Neural progenitor cell (in vitro differentiated cells): ENCODE results near the gene B4GALT5. TPM values are rescaled to one million over a fixed set of nuclear protein-coding genes. Genes with fewer than 3 reads are reported as not detected.
"Not testable (repeated sequence)": the region's sequence is repeated elsewhere in the genome, so short reads cannot be mapped to it uniquely, and the experiment has no call there.

Experiments used
- DNase-seq: peaks from one replicate; pipeline ENCODE4 v3.0.0-alpha.2; 2016; ENCODE audit warnings: low spot score
- H2AFZ ChIP-seq: fragments of 200-600 bp; sonication (generic); replicated peaks from 2 replicates; pipeline ENCODE4 v1.6.1; 2016; ENCODE audit warnings: antibody characterized with exemption
- H3F3A ChIP-seq: fragments of 200-600 bp; sonication (generic); 2 replicates; pipeline ENCODE4 v1.6.1; 2016; ENCODE audit warnings: antibody characterized with exemption, low read depth
- H3K27ac ChIP-seq: fragments of 200-600 bp; sonication (generic); 2 replicates; pipeline ENCODE4 v1.5.1; 2016; ENCODE audit warnings: mild to moderate bottlenecking
- H3K27me3 ChIP-seq: fragments of 200-600 bp; sonication (generic); 2 replicates; pipeline ENCODE4 v1.6.1; 2016; ENCODE audit warnings: mild to moderate bottlenecking, moderate library complexity
- H3K36me3 ChIP-seq: fragments of 200-600 bp; sonication (generic); 2 replicates; pipeline ENCODE4 v1.5.1; 2016
- H3K4me1 ChIP-seq: fragments of 200-600 bp; sonication (generic); 2 replicates; pipeline ENCODE4 v1.6.1; 2016; ENCODE audit warnings: mixed run types
- H3K4me2 ChIP-seq: fragments of 200-600 bp; sonication (generic); 2 replicates; pipeline ENCODE4 v1.6.1; 2016
- H3K4me3 ChIP-seq: fragments of 200-600 bp; sonication (generic); 2 replicates; pipeline ENCODE4 v1.5.1; 2016
- H3K79me2 ChIP-seq: fragments of 200-600 bp; sonication (generic); 2 replicates; pipeline ENCODE4 v1.6.1; 2016; ENCODE audit warnings: low read depth
- H3K9ac ChIP-seq: fragments of 200-600 bp; sonication (generic); 2 replicates; pipeline ENCODE4 v1.6.1; 2016
- H3K9me3 ChIP-seq: fragments of 200-600 bp; sonication (generic); 2 replicates; pipeline ENCODE4 v1.5.1; 2016; ENCODE audit warnings: low read depth
- H4K20me1 ChIP-seq: fragments of 200-600 bp; sonication (generic); 2 replicates; pipeline ENCODE4 v1.6.1; 2016; ENCODE audit warnings: low read depth
- H3K27ac Mint-ChIP-seq: 3 replicates; pipeline ENCODE4 v1.8.0; 2021; ENCODE audit warnings: mixed read lengths
- H3K27me3 Mint-ChIP-seq: 2 replicates; pipeline ENCODE4 v1.8.0; 2022; ENCODE audit warnings: low read depth, mild to moderate bottlenecking, inconsistent platforms, moderate library complexity, mixed read lengths; ENCODE audit not compliant: insufficient read depth
- H3K36me3 Mint-ChIP-seq: 3 replicates; pipeline ENCODE4 v1.8.0; 2021; ENCODE audit warnings: mixed read lengths
- H3K4me1 Mint-ChIP-seq: 3 replicates; pipeline ENCODE4 v1.8.0; 2021; ENCODE audit warnings: mixed read lengths
- H3K4me3 Mint-ChIP-seq: 3 replicates; pipeline ENCODE4 v1.8.0; 2021; ENCODE audit warnings: mild to moderate bottlenecking, moderate library complexity, mixed read lengths
- H3K9me3 Mint-ChIP-seq: 3 replicates; pipeline ENCODE4 v1.8.0; 2020; ENCODE audit warnings: mixed read lengths
- EZH2 ChIP-seq: fragments of 200-600 bp; sonication (generic); IDR thresholded peaks from 2 replicates; pipeline ENCODE4 v1.6.1; 2017; ENCODE audit warnings: antibody characterized with exemption, mild to moderate bottlenecking, moderate library complexity
- EZH2phosphoT487 ChIP-seq: fragments of 200-600 bp; sonication (generic); IDR thresholded peaks from 2 replicates; pipeline ENCODE4 v1.6.1; 2017; ENCODE audit warnings: antibody characterized with exemption
- total RNA-seq: library from RNA; depleted of rRNA; stranded (reverse); fragments of >200 nt; gene quantifications from 2 replicates; pipeline ENCODE4 v1.2.3, GENCODE V29; 2015; ENCODE audit warnings: low replicate concordance
- TF ChIP-seq, protein P1 (sequence below): fragments of 200-600 bp; sonication (generic); IDR thresholded peaks from 2 replicates; pipeline ENCODE4 v1.5.1; 2017; ENCODE audit warnings: antibody characterized with exemption, mild to moderate bottlenecking

B4GALT5 gene
- total RNA-seq, 1 donor from 2014 or later, result 60.1 TPM

DNA sequence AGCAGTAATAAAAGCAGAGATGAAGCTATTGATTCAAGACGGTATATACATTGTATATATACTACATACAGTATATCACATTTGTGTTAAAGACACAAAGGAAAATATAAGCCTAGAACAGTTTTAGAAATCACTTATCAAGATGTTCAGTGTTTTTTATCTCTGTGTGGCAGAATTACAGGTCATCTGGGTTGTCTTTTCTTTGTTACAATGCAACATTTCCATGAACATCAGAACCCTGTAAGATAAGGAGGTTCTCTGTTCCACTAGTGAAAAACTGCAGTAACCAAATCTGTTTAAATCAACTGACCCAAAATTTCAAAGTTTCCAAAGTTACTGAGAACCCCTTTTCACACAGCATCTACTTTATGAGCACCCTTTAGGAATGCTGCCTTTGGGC lies 42.2 kb downstream of the B4GALT5 start:
- no peak overlapping the region for H3K27ac ChIP-seq
- H3K4me3 ChIP-seq, result no peak overlapping the region
- no peaks in the 10 kb centered on the region for H3K9me3 ChIP-seq
- H3K9ac ChIP-seq, result no peak overlapping the region
- peaks cover 2% of the 10 kb centered on the region for H3K27me3 Mint-ChIP-seq
- H3K27me3 ChIP-seq, result no peaks in the 10 kb centered on the region
- H3F3A ChIP-seq, result peaks cover 14% of the 10 kb centered on the region
- TF ChIP-seq EZH2phosphoT487, result no peak
- no peak for TF ChIP-seq EZH2
- TF ChIP-seq, protein P1, sequence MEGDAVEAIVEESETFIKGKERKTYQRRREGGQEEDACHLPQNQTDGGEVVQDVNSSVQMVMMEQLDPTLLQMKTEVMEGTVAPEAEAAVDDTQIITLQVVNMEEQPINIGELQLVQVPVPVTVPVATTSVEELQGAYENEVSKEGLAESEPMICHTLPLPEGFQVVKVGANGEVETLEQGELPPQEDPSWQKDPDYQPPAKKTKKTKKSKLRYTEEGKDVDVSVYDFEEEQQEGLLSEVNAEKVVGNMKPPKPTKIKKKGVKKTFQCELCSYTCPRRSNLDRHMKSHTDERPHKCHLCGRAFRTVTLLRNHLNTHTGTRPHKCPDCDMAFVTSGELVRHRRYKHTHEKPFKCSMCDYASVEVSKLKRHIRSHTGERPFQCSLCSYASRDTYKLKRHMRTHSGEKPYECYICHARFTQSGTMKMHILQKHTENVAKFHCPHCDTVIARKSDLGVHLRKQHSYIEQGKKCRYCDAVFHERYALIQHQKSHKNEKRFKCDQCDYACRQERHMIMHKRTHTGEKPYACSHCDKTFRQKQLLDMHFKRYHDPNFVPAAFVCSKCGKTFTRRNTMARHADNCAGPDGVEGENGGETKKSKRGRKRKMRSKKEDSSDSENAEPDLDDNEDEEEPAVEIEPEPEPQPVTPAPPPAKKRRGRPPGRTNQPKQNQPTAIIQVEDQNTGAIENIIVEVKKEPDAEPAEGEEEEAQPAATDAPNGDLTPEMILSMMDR, result no peak
- no peaks in the 10 kb centered on the region for H3K36me3 ChIP-seq
- no peak overlapping the region for H2AFZ ChIP-seq
- H3K9me3 Mint-ChIP-seq, result no peaks in the 10 kb centered on the region
- peaks cover 62% of the 10 kb centered on the region for H3K4me1 Mint-ChIP-seq
- H3K36me3 Mint-ChIP-seq, result peaks cover 6% of the 10 kb centered on the region
- no peak for DNase-seq
- H3K79me2 ChIP-seq, result peaks cover 100% of the 10 kb centered on the region
- H3K4me3 Mint-ChIP-seq, result no peak overlapping the region
- H3K27ac Mint-ChIP-seq, result no peak overlapping the region
- no peak overlapping the region for H3K4me2 ChIP-seq
- H4K20me1 ChIP-seq, result peaks cover 100% of the 10 kb centered on the region
- peaks cover 33% of the 10 kb centered on the region for H3K4me1 ChIP-seq

DNA sequence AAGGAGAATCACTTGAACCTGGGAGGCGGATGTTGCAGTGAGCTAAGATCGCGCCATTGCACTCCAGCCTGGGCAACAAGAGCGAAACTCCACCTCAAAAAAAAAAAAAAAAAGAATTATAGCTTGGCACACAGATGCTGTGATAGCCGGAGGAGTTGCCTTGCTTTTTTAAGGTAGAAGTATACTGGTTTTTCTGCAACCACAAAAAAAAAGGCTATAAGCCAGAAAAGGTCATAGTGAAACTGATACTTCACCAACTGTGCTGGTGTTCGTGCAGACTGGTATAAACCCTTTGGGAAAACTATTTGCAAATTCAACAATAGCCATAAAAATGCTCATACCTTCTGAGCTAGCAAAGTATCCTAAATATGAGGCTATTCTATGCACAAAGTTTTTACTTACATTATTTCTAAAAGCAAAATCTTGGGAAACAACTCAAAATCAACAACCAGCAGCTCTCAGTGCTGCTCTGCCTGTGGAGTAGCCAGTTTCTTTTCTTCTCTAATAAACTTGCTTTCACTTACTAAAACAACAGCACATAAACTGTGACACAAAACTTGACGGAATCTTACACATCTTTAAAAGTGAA lies 44.0 kb downstream of the B4GALT5 start:
- H3K36me3 ChIP-seq, result no peaks in the 10 kb centered on the region
- no peak overlapping the region for H3K27ac ChIP-seq
- no peak for DNase-seq
- H4K20me1 ChIP-seq, result peaks cover 100% of the 10 kb centered on the region
- no peak overlapping the region for H3K4me2 ChIP-seq
- H3K4me1 ChIP-seq, result peaks cover 17% of the 10 kb centered on the region
- peaks cover 14% of the 10 kb centered on the region for H3F3A ChIP-seq
- no peaks in the 10 kb centered on the region for H3K9me3 ChIP-seq
- Mint-ChIP-seq H3K4me1 (peaks cover 58% of the 10 kb centered on the region), H3K27ac (no peak overlapping the region), H3K4me3 (no peak overlapping the region), H3K36me3 (peaks cover 5% of the 10 kb centered on the region), H3K9me3 (no peaks in the 10 kb centered on the region), H3K27me3 (peaks cover 2% of the 10 kb centered on the region)
- no peak overlapping the region for H3K9ac ChIP-seq
- H3K79me2 ChIP-seq, result peaks cover 100% of the 10 kb centered on the region
- H2AFZ ChIP-seq, result no peak overlapping the region
- H3K4me3 ChIP-seq, result no peak overlapping the region
- no peak for TF ChIP-seq EZH2phosphoT487
- no peak for TF ChIP-seq EZH2
- TF ChIP-seq, protein P1, result no peak
- no peaks in the 10 kb centered on the region for H3K27me3 ChIP-seq

DNA sequence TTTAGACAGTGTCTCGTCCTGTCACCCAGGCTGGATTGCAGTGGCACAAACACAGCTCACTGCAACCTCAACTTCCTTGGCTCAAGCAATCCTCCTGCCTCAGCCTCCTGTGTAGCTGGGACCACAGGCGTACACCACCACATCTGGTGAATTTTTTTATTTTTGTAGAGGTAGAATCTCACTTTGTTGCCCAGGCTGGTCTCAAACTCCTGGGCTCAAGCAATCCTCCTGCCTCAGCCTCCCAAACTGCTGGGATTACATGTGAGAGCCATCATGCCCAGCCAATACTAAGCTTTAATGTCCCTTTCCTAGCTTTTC lies 44.8 kb downstream of the B4GALT5 start:
- not testable (repeated sequence) for H3K27me3 ChIP-seq, DNase-seq, H3K36me3 ChIP-seq, H3K36me3 Mint-ChIP-seq, H3K9ac ChIP-seq, H2AFZ ChIP-seq, H3K4me2 ChIP-seq, H3K27ac ChIP-seq, H3K9me3 Mint-ChIP-seq, H3K9me3 ChIP-seq, H3K27me3 Mint-ChIP-seq, H3K4me3 ChIP-seq
- Mint-ChIP-seq H3K4me1 (peaks cover 58% of the 10 kb centered on the region), H3K27ac (peak overlapping the region; percentile 31), H3K4me3 (peak overlapping the region; percentile 47)
- peaks cover 15% of the 10 kb centered on the region for H3K4me1 ChIP-seq
- H3K79me2 ChIP-seq, result peaks cover 100% of the 10 kb centered on the region
- peaks cover 11% of the 10 kb centered on the region for H3F3A ChIP-seq
- peaks cover 100% of the 10 kb centered on the region for H4K20me1 ChIP-seq

DNA sequence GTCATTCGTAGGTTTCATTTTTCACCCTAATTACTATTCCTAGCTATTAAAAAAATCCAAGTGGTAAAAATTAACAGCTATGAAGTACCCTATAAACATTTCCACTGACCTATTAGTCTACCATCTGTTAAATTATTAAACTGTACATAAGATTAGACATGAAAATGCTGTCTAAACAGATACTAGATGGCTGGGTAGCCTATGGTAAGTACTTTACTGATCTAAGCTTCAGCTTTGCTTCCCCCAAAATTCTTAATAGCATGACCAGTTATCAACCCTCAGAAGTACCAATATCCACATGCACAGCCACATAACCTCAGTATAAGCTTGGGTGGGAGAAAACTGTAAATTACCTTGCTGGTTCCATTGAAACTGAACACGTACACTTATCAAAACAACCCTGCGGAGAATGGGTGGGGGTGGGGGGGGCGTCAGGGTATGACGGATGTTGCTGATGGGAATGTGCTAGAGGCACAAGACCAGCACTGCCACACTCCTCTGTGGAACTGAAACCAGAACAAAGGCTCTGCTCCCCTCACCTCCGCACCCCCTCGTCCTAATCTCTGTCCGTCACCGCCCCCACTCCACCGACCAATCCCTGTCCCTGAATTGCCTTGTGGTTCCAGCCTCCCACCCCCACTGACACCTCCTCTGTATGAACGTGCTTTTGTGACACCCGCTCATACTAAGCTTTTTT lies 45.3 kb downstream of the B4GALT5 start:
- Histone ChIP-seq H3K9ac (no peak overlapping the region), H2AFZ (no peak overlapping the region), H3K9me3 (no peaks in the 10 kb centered on the region), H3K79me2 (peaks cover 100% of the 10 kb centered on the region), H3K27ac (no peak overlapping the region), H4K20me1 (peaks cover 98% of the 10 kb centered on the region), H3K4me1 (peaks cover 16% of the 10 kb centered on the region), H3K27me3 (no peaks in the 10 kb centered on the region), H3K4me2 (no peak overlapping the region), H3F3A (peaks cover 11% of the 10 kb centered on the region), H3K36me3 (no peaks in the 10 kb centered on the region), H3K4me3 (no peak overlapping the region)
- H3K4me1 Mint-ChIP-seq, result peaks cover 54% of the 10 kb centered on the region
- peaks cover under 1% of the 10 kb centered on the region for H3K36me3 Mint-ChIP-seq
- peaks cover 3% of the 10 kb centered on the region for H3K27me3 Mint-ChIP-seq
- peak overlapping the region; percentile 47 for H3K4me3 Mint-ChIP-seq
- no peaks in the 10 kb centered on the region for H3K9me3 Mint-ChIP-seq
- peak; percentile 17 for DNase-seq
- H3K27ac Mint-ChIP-seq, result peak overlapping the region; percentile 81
- TF ChIP-seq, protein P1, result no peak
- TF ChIP-seq EZH2phosphoT487, result no peak
- TF ChIP-seq EZH2, result no peak
